Amygdala (tissue), 56 donors: ENCODE results near the gene EMID1.
"Not testable (repeated sequence)": the region's sequence is repeated elsewhere in the genome, so short reads cannot be mapped to it uniquely, and the experiment has no call there.

Experiments used
- DNase-seq, 56 donors: peaks; one replicate each; lab custom pipeline; 2025; lab: John Stamatoyannopoulos, UW

EMID1 gene

GRCh38 chr22:29225422-29226090, 19.9 kb downstream of the EMID1 start:
- DNase-seq, result peak in 7 of 56 donors; percentile 18 to 58 (median 34)

- no peak for DNase-seq
Observed at GRCh38 chr22:29226351-29226981, 20.8 kb downstream of the EMID1 start.

GRCh38 chr22:29230972-29231875, 25.5 kb downstream of the EMID1 start:
- no peak for DNase-seq

GRCh38 chr22:29231971-29232959, 26.6 kb downstream of the EMID1 start:
- peak in 16 of 56 donors; percentile 15 to 60 (median 22) for DNase-seq

GRCh38 chr22:29233277-29233877, 27.7 kb downstream of the EMID1 start:
- no peak for DNase-seq

- DNase-seq, result not testable (repeated sequence)
Observed at GRCh38 chr22:29240481-29240880, 34.8 kb downstream of the EMID1 start.

GRCh38 chr22:29243874-29244446, 38.3 kb downstream of the EMID1 start:
- no peak for DNase-seq

GRCh38 chr22:29244785-29245625, 39.3 kb downstream of the EMID1 start:
- no peak for DNase-seq

GRCh38 chr22:29245626-29246385, 40.1 kb downstream of the EMID1 start:
- DNase-seq, result peak in 43 of 56 donors; percentile 8 to 81 (median 44)

GRCh38 chr22:29247891-29248290, 42.2 kb downstream of the EMID1 start:
- not testable (repeated sequence) for DNase-seq

- DNase-seq, result no peak
Observed at GRCh38 chr22:29251265-29251664, 45.6 kb downstream of the EMID1 start.

- no peak for DNase-seq
Observed at GRCh38 chr22:29251981-29252911, 46.5 kb downstream of the EMID1 start.

- no peak for DNase-seq
Observed at GRCh38 chr22:29253561-29254285, 48.0 kb downstream of the EMID1 start.

- DNase-seq, result no peak
Observed at GRCh38 chr22:29254286-29254660, 48.6 kb downstream of the EMID1 start.

- DNase-seq, result no peak
Observed at GRCh38 chr22:29255064-29255621, 49.4 kb downstream of the EMID1 start.
